ENCODE measurements around the gene GABRG3. TPM values are rescaled to one million over a fixed set of nuclear protein-coding genes. Genes with fewer than 3 reads are reported as not detected.

Gene GABRG3
- total RNA-seq, 2 experiments from 2014 or later = not detected

DNA sequence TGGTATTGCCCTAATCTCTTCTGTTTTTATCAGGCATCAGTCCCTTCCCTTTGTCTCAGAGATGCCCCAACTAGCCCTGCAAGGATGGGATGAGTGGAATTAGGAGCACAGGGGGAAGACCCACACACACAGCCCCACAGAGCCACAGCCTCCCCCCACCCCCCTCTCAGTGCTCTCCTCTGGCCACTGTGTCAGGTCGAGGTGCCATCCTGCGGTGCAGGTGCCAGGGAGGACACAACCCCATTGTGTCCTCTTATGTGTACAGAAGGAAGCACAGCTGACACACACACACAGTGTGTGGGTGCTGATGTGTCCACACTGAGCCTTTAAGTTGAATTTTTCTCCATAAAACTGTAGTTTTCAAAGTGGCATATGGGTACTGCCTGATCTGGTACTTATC is 593.7 kb downstream of the GABRG3 start:
- no peak for DNase-seq
- Mint-ChIP-seq H3K27ac (no peak overlapping the region), H3K4me1 (no peaks in the 10 kb centered on the region), H3K9me3 (peaks cover 23% of the 10 kb centered on the region), H3K27me3 (no peaks in the 10 kb centered on the region), H3K36me3 (ENCODE audit: low read depth) (no peaks in the 10 kb centered on the region), H3K4me3 (no peak overlapping the region)
- ChIA-PET POLR2A (no interaction called here), CTCF (no interaction called here)

DNA sequence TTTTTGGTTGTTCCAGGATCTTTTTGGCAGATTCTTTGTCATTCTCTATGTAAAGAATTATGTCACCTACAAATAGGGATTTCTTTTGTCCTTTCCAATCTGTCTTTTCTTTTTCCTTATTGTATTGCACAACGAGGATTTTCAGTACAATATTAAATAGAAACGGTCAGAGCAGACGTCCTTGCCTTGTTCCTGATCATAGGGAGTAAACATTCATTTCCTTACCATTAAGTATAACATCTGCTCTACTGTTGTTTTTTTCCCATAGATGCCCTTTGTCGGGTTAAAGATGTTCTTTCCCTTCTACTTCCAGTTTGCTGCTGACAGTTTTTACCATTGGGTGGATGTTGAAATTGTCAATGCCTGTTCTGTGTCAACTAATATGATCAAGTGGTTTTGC is 599.8 kb downstream of the GABRG3 start:
- ChIA-PET POLR2A (no interaction called here), CTCF (no interaction called here)
- no peak for DNase-seq
- no peaks in the 10 kb centered on the region for H3K4me1 Mint-ChIP-seq
- H3K9me3 Mint-ChIP-seq = peaks cover 12% of the 10 kb centered on the region
- H3K27ac Mint-ChIP-seq = no peak overlapping the region
- no peaks in the 10 kb centered on the region for H3K36me3 Mint-ChIP-seq (ENCODE audit: low read depth)
- no peak overlapping the region for H3K4me3 Mint-ChIP-seq
- H3K27me3 Mint-ChIP-seq = no peaks in the 10 kb centered on the region

DNA sequence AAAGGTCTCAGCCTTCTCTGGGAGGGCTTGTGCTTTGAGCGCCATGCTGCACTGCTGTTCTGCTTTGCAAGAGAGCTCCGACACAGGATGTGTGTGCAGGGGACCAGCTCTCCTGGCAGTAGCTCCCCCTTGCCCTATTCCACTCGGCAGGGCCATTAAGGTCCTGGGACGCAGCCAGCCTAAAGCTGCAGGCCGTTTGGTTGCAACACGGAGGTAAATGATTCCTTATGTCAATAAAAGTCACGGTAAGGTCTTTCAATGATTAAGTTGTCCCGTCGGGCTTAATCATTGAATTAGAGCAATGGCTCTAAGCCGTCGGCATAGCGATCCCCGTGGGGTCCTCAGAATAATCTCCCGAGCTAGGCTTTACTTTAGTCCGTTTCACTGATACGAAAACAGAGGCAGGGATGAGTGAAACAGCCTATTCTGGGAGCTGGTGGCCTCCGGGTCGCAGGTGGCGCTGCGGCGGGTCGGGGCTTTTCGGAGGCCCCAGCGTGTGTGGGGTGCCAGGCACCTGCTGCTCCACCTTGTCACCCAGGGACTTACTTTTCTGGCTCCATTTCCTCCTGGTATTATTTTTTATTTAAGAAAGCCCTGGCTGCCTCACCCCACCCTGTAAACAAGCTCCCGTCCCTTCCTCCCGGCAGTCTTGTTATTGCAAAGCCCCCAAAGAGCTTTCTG is 603.0 kb downstream of the GABRG3 start:
- POLR2A ChIA-PET = no interaction called here
- no peak for DNase-seq
- H3K36me3 Mint-ChIP-seq (ENCODE audit: low read depth) = no peaks in the 10 kb centered on the region
- H3K27me3 Mint-ChIP-seq = no peaks in the 10 kb centered on the region
- no peak overlapping the region for H3K27ac Mint-ChIP-seq
- CTCF ChIA-PET = no interaction called here
- no peak overlapping the region for H3K4me3 Mint-ChIP-seq
- peaks cover 13% of the 10 kb centered on the region for H3K9me3 Mint-ChIP-seq
- no peaks in the 10 kb centered on the region for H3K4me1 Mint-ChIP-seq

DNA sequence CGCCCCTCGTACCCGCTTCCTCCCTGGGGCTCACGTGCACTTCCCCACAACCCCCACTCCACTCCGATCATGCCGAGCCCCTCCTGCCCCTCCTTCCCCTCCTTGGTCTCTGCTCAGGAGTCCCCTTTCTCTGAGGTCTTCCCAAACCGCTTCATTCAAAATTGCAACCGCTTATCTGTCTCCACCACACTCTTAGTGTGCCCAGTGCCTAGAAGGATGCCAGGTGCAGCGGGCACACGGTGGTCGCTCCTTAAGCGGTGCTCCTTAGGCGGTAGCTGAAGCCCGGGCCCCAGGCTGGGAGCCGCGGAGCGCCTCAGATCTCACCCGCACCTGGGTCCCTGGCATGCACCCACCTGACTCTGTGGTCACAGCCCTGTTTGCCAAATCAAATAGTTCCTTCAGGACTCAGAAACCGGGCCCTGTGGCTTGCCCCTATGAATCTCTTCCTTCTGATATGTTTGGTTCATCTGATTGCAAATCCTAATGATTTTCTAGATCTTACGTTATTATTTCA is 603.6 kb downstream of the GABRG3 start:
- Mint-ChIP-seq H3K9me3 (peaks cover 16% of the 10 kb centered on the region), H3K4me3 (no peak overlapping the region), H3K4me1 (no peaks in the 10 kb centered on the region), H3K27ac (no peak overlapping the region), H3K27me3 (no peaks in the 10 kb centered on the region), H3K36me3 (ENCODE audit: low read depth) (no peaks in the 10 kb centered on the region)
- POLR2A ChIA-PET = no interaction called here
- no peak for DNase-seq
- CTCF ChIA-PET = no interaction called here

DNA sequence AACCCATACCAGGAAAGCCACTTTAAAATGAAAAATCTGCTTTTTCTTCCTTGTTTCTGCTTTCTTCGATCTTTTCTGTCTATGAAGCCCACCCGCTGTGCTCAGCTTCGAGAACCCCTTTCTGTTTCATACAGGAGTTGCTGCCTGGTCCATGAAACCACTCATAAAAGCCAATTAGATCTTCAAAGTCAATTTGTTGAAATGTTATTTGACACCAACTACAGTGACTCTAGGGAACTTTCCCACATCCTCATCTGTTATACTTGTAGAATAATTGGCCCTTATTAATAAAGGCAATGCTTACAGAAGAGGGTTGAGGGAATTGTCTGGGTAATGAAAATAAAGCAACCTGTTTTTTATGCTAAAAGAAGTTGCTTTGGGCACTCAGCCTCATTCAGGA is 604.5 kb downstream of the GABRG3 start:
- ChIA-PET POLR2A (no interaction called here), CTCF (no interaction called here)
- H3K9me3 Mint-ChIP-seq = peaks cover 16% of the 10 kb centered on the region
- H3K27ac Mint-ChIP-seq = no peak overlapping the region
- H3K27me3 Mint-ChIP-seq = no peaks in the 10 kb centered on the region
- H3K36me3 Mint-ChIP-seq (ENCODE audit: low read depth) = no peaks in the 10 kb centered on the region
- no peak overlapping the region for H3K4me3 Mint-ChIP-seq
- no peak for DNase-seq
- H3K4me1 Mint-ChIP-seq = no peaks in the 10 kb centered on the region

DNA sequence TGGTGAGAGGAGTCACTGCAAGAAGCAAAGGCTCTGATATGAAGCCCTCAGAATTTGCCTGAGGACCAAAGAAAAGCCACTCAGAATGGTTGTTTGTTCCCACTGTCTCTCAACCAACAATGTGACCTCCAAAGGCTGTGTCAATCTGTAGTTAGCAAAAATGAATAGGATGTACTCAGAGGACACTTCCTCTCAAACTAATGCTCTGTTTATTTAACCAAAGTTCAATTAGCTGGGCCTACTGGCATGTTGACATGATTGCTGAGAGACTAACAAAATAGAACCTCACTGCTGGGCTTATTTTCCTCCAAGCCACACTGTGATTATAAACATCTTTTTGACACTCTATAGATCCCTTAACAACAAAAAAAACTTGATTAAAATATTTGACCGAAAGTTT is 605.6 kb downstream of the GABRG3 start:
- POLR2A ChIA-PET = no interaction called here

DNA sequence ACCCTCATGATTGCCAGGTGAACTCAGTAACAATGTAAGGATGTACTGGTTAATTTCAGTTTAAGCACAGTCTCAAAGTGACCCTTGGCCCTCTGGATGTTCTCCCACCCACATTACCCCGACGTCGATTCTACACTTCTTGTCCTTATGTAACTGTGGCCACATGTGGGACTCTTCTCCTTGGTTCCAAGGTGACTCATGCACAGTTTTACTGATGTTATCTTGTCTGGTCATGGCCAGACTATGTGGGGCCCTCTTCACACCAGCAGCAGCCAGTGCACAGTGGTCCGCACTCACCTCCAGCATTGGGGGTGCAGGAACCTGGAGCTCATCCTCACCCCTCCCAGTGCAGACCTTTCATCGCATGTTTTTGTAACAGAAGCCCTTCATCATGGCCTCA is 608.8 kb downstream of the GABRG3 start:
- no peak overlapping the region for H3K27ac Mint-ChIP-seq
- H3K4me1 Mint-ChIP-seq = no peaks in the 10 kb centered on the region
- ChIA-PET POLR2A (no interaction called here), CTCF (no interaction called here)
- no peaks in the 10 kb centered on the region for H3K36me3 Mint-ChIP-seq (ENCODE audit: low read depth)
- peaks cover 16% of the 10 kb centered on the region for H3K9me3 Mint-ChIP-seq
- DNase-seq = no peak
- H3K4me3 Mint-ChIP-seq = no peak overlapping the region
- no peaks in the 10 kb centered on the region for H3K27me3 Mint-ChIP-seq

More for the DNA sequence above, 605.6 kb downstream of the GABRG3 start:
- CTCF ChIA-PET = no interaction called here
- peaks cover 16% of the 10 kb centered on the region for H3K9me3 Mint-ChIP-seq
- H3K27ac Mint-ChIP-seq = no peak overlapping the region
- H3K4me1 Mint-ChIP-seq = no peaks in the 10 kb centered on the region
- no peak overlapping the region for H3K4me3 Mint-ChIP-seq
- no peaks in the 10 kb centered on the region for H3K27me3 Mint-ChIP-seq
- H3K36me3 Mint-ChIP-seq (ENCODE audit: low read depth) = no peaks in the 10 kb centered on the region
- DNase-seq = no peak

DNA sequence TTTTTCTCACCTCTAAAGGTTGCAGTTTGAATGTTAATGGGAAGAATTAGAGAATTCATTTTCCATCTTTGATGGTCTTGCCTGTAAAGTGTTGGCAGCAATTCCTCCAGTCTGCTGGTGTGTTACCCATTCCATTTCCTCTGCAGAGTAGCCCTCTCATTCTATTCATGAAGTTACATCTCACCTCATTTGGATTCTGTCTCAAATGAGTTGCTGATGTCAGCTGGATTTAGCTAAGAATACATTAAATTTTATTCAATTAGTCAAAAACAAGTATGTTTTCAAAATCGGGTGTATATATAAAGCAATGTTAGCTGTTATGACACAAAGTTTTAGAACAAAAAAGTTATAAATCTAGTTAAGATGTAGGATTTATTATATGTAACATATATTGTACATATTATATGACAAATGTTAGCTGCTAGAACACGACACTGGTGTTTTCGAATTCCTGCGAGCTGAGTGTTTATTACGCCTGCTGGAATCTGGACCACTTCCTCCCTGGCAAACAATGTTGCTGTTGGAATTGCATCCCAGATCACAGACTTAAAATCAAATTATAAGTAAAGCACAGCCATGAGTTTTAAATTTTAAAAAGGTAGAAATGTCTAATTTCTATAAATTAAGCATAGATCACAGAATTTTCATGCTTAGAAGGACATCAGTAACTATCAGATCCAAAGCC is 611.9 kb downstream of the GABRG3 start:
- Mint-ChIP-seq H3K27ac (no peak overlapping the region), H3K9me3 (peaks cover 4% of the 10 kb centered on the region), H3K4me3 (no peak overlapping the region), H3K4me1 (no peaks in the 10 kb centered on the region), H3K27me3 (no peaks in the 10 kb centered on the region), H3K36me3 (ENCODE audit: low read depth) (no peaks in the 10 kb centered on the region)
- CTCF ChIA-PET = no interaction called here
- no peak for DNase-seq
- POLR2A ChIA-PET = no interaction called here

DNA sequence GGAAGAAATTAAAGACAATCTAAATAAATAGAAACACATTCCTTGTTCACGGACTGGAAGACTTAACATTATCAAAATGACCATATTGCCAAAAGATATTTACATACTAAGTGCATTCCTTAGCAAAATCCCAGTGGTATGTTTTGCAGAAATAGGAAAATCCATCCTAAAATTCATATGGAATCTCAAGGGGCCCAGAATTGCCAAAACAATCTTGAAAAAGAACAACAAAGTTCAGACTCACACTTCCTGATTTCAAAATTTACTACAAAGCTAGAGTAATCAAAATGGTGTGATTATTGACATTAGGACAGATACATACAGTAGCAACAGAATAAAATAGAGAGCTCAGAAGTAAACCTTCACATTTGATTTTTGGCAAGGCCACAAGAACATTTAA is 612.7 kb downstream of the GABRG3 start:
- no peak for DNase-seq
- Mint-ChIP-seq H3K9me3 (peaks cover 3% of the 10 kb centered on the region), H3K27ac (no peak overlapping the region), H3K27me3 (no peaks in the 10 kb centered on the region), H3K4me3 (no peak overlapping the region), H3K36me3 (ENCODE audit: low read depth) (no peaks in the 10 kb centered on the region), H3K4me1 (no peaks in the 10 kb centered on the region)
- ChIA-PET CTCF (no interaction called here), POLR2A (no interaction called here)

DNA sequence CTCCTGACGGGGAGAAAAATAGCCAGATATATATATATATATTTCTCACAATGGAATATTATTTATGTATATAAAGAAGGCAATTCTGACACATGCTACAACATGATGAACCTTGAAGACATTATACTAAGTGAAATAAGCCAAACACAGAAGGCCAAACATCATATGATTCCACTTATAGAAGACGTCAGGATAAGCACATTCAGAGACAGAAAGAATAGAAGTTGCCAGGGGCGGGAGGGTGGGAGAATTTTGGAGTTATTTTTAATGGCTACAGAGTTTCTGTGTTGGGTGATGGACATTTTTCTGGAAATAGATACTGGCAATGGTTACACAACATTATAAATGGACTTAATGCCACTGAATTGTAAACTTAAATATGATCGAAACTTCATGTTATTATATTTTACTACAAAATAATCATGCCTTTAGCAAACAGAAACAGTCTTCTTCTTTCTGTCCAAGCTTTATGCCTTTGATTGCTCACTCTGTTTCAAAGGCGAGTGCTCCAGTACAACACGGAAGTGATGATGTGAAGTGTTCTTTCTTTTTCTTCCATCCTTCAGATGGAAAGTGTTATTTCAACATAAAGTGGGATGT is 614.2 kb downstream of the GABRG3 start:
- H3K36me3 Mint-ChIP-seq (ENCODE audit: low read depth) = no peaks in the 10 kb centered on the region
- H3K9me3 Mint-ChIP-seq = peaks cover 6% of the 10 kb centered on the region
- H3K4me3 Mint-ChIP-seq = no peak overlapping the region
- CTCF ChIA-PET = no interaction called here
- no peak overlapping the region for H3K27ac Mint-ChIP-seq
- no peaks in the 10 kb centered on the region for H3K4me1 Mint-ChIP-seq
- H3K27me3 Mint-ChIP-seq = no peaks in the 10 kb centered on the region
- POLR2A ChIA-PET = no interaction called here
- no peak for DNase-seq

DNA sequence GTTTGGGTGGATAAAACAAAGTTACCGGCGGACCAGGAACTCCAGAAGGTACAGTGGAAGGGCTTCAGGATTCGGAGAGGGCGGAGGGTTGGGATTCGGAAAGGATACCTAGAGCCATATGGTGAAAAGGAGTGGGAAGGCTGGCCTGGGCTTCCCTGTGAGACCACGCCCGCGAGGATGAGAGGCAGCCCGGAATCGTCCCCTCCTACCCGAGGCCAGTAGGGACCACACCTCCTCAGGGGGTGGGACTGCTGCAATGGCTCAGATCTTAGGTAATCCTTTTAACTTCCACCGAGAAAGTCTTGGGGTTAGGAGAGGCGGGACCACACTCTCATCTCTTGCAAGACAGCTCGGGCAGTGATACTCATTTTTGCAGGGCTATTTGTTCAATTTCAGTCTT is 616.8 kb downstream of the GABRG3 start:
- DNase-seq = no peak
- Mint-ChIP-seq H3K9me3 (peaks cover 8% of the 10 kb centered on the region), H3K27me3 (no peaks in the 10 kb centered on the region), H3K4me1 (no peaks in the 10 kb centered on the region), H3K27ac (no peak overlapping the region), H3K4me3 (no peak overlapping the region), H3K36me3 (ENCODE audit: low read depth) (no peaks in the 10 kb centered on the region)
- CTCF ChIA-PET = no interaction called here
- POLR2A ChIA-PET = no interaction called here

DNA sequence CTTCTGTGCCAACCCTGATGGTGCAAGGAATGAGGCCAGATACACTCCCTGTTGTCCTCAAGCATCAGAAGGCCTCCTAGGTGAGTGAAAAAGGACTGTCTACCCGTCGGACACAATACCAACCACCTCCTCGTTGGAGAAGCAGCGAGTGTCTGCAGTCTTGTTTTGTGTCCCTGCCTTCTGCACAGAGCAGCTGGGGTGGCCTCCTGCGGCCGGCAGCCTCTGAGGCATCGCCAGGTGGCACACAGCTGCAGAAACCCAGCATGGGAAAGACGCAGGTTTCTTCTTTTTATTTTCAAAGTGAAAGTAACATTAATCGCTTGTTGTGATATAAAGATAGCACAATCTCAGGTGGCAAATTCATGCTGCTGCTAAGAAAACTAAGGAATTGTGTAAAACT is 618.3 kb downstream of the GABRG3 start:
- Mint-ChIP-seq H3K27me3 (no peaks in the 10 kb centered on the region), H3K4me3 (no peak overlapping the region), H3K4me1 (no peaks in the 10 kb centered on the region), H3K36me3 (ENCODE audit: low read depth) (no peaks in the 10 kb centered on the region), H3K27ac (no peak overlapping the region), H3K9me3 (peaks cover 12% of the 10 kb centered on the region)
- POLR2A ChIA-PET = no interaction called here
- CTCF ChIA-PET = no interaction called here
- DNase-seq = no peak

DNA sequence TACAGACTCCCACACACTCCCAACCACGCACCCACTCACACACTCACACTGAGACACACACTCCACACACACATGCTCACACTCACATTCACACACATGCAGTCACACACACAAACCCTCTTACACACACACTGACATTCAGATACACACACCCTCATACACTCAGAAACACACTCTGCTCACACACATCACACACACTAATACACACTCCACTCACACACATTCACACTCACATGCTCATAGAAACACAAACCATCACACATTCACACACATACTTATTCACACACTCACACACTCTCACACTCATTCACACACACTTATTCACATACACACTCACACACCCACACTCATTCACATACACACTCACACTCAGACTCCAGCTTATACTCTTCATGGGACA is 618.8 kb downstream of the GABRG3 start:
- no peak overlapping the region for H3K4me3 Mint-ChIP-seq
- CTCF ChIA-PET = no interaction called here
- H3K4me1 Mint-ChIP-seq = no peaks in the 10 kb centered on the region
- H3K27me3 Mint-ChIP-seq = no peaks in the 10 kb centered on the region
- no peak overlapping the region for H3K27ac Mint-ChIP-seq
- DNase-seq = no peak
- POLR2A ChIA-PET = no interaction called here
- H3K36me3 Mint-ChIP-seq (ENCODE audit: low read depth) = no peaks in the 10 kb centered on the region
- peaks cover 12% of the 10 kb centered on the region for H3K9me3 Mint-ChIP-seq
